Hematopoietic multipotent progenitor cell (in vitro differentiated cells): ENCODE results near the gene RAP1GAP2. TPM values are rescaled to one million over a fixed set of nuclear protein-coding genes. Genes with fewer than 3 reads are reported as not detected.

Experiments
- DNase-seq, 3 donors: peaks; one replicate each; pipeline ENCODE4 v3.0.0-alpha.2; 2011 to 2015; ENCODE audit warnings: low read depth in 2 of 3, low spot score in 2 of 3
- total RNA-seq: library from RNA; depleted of rRNA; stranded (reverse); fragments of >200 nt; gene quantifications from one replicate; pipeline ENCODE4 v1.2.3, GENCODE V29; 2012

RAP1GAP2 gene
- total RNA-seq, 1 donor, result 28.0 TPM

DNA sequence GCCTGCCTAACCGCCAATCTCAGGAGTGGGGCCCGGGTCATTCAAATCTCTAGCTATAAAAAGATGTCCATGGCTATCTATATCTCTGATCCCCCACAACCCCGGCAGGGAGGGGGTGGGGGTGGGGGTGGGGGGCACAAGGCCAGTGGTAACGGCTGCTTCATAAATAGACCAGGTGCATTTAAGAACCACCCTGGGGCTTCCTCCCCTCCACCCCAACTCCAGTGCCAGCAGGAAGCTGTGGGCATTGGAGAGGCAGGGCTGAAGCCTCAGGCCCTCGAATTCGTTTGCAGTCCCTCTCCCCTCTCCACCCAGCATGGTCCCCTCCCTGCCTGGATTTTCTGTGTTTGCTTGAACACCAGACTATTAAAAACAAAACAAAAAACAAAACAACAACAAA, 56.0 kb downstream of the RAP1GAP2 start:
- peak in 1 of 3 donors; percentile 57 for DNase-seq

DNA sequence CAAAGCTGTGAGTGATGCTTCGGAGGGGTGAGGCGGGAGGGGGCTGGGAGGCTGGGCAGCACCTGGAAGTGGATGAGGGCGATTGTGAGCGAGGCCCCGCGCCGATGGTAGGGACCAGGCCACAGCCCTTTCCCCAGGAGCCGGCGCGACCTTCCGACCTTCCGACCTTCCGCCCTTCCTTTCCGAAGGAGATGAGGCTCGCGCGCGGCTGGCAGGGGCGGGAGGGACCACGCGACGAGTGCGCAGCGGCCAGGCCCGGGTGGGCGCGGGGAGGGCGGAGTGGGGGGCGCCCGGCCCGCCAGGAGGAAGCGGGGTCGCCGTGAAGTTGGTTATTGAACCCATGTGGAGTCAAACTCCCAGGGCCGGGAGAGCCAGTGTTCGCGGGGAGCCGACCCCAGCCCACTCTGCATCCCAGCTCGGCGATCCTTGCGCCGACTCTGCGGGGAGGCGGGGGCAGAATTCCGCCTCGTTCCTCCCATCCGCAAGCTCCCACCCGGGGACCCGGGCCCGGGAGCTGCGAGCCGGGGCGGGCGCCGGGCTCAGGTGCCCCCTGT, 56.6 kb downstream of the RAP1GAP2 start:
- DNase-seq, result no peak

DNA sequence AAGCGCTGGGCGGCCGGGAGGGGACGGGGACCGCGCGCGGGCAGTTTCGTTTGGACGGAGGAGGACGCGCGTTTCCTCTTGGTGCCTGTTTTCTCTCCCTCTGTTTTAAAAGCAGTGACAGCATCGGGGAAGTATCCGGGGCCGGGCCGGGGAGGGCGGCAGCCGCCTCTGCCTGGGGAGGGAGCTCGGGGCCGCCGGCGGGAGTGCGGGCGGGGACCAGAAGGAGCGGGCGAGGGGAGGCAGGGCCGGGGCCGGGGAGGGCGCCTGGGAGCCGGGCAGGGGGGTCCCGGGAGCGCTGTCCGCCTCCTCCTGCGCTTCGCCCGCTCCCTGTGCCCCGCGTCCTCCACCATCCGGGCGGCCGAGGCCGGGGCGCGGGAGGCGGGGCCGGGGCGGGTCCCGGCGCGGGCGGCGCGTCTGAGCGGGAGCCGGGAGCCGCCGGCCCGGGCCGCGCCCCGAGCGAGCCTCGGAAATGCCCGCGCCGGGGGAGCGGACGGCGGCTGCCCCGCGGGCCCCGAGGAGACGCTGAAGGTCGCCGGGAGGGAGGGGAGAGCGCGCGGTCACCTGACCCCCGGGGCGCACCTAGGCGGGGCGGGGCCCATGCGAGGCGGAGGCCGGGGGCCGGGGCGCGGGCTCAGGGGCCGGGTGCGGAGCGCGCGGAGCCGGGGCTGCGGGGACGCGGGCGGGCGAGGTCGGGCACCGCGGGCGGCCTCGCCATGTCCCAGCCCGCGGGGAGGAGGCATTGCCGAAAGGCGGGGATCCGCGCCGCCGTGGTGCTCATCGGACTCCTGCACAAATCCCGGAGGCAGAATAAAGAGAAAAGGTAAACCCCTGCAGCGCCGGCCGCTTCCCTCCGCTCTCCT, 57.3 kb downstream of the RAP1GAP2 start:
- DNase-seq, result no peak

DNA sequence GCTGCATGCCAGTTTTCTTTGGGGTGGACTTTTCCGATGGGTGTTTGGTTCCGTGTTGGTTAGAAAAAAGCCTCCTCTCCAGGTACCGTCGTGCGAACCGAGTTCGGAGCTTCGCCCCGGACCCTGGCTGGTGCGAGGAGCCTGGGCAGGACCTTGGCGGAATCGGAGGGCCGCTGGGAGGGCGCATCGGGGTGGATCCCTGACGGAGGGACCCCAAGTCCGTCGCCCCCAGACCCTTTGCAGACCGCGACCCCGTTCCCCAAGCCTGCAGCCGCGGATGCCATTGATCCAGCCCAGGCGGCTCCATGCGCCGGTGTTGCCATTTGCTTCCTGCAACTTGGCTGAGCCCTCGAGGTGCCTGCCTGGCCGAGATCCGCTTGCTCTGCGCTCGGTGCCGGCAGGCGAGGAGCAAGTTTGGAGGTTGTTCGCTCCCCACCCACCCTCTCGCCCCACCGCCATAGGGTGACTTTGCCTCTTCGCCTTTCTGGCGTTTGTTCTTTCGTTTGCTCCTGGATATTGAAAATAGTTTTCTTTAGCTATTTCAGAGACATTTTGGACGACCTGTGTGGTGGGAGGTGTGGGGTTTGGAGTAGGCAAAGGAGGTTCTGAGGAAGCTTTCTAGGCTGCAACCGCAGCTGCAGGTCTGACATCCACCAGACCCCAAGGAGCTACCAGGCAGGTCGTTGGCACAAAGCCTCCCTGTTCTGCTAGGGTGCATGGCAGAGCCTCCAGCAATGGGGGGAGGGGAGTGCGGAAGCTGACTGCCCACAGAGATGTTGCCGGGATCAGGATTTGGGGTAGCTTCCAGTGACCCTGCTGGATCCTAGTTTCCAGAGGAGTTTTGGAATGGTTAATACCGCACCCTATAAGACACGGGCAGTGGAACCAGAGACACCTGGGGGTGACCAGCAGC, 58.2 kb downstream of the RAP1GAP2 start:
- DNase-seq, result peak in 1 of 3 donors; percentile 35

DNA sequence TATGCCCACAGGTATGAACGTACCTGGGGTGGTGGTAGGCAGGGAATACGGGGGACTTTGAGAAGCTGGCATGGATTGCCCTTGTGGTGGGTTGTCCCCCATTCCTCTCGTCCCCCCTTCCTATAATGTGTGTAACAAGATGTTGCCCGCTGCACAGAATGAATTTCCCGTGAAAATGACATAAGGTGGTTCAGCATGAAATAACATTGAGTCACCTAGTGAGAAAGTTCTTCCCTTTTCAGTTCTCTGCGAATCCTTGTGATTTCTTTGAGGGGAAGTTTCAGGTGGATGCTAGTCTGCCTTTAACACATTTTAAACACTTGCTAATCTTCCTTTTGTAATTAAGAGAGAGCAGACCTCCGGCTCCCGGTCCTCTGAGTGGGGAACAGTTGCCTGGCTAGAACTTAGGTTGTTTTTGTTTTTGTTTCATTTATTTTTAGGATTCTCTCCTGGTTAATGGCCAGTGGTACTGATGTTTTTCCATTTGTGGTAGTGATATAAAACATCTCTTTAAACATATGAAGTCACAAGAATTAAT, 58.9 kb downstream of the RAP1GAP2 start:
- no peak for DNase-seq

DNA sequence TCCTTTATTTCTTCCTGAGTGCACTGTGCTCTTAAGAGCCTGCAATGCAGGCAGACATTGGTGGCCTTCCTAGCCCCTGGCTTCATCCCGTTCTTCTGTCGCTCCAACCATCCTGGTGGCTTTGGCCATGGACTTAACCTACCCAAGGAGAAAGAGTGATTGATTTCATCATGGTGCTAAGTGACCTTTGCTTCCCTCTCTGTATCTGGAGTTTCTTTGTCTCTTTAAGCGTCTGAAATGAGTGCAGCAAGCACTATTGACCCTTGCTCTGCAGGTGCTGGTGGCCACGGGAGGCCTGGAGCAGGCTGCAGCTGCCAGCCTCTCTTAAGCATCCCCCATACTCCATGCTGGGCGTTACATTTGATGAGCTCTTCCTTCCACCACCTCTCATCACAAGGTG, 60.5 kb downstream of the RAP1GAP2 start:
- no peak for DNase-seq

DNA sequence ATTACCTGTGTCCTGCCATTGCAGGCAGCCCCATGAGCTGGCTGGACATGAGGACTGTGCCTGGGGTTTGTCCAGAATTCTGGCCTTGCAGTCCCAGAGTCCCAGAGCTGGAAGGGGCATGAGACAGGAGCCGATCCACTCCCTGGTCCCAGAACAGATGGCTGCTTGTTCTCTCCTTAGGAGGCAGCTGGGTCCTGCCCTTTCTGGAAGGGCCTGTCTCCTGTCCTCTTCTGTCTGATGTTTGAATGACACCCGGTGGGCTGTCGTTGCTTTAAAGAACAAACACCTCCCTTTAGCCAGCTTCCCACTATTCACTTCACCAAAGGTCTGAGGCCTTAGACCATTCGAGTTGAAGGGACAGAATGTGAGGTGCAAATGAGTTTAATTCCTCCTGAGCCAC, 63.8 kb downstream of the RAP1GAP2 start:
- no peak for DNase-seq

DNA sequence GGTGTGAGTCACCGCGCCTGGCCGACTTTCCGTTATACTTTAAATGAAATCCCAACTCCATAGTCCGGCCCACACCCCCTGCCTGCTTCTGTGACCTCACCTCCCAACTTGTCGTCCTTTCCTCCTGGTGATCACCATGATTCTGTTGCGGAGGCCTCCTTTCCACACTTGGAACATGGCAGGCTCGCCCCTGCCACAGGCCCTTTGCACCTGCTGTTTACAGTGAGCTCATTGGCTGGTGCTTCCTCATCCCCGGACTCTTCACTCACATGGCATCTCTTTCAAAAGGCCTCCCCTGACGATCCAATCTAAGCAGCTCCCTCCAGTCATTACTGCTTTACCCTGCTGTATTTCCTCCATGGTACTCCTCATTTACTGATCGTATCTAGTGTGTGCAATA, 64.6 kb downstream of the RAP1GAP2 start:
- DNase-seq, result no peak

DNA sequence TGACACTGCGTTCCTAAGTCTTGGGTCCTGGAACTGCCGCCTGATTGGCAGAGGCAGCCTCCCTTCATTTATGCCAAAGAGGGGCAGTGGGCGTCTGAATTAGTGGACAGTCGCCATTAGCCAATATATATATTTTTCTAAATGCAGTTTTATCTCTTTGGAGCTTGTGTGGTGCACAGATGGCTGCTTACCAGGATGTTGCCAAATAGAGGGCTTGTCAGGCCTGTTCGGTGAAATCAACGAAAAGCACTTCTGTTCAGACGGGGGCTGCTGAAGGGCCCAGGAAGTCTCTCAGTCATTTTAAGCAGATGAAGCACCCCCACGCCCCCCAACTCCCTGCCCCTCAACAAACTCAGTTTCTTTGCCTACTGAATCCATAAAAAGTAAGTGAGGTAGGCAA, 66.0 kb downstream of the RAP1GAP2 start:
- no peak for DNase-seq

DNA sequence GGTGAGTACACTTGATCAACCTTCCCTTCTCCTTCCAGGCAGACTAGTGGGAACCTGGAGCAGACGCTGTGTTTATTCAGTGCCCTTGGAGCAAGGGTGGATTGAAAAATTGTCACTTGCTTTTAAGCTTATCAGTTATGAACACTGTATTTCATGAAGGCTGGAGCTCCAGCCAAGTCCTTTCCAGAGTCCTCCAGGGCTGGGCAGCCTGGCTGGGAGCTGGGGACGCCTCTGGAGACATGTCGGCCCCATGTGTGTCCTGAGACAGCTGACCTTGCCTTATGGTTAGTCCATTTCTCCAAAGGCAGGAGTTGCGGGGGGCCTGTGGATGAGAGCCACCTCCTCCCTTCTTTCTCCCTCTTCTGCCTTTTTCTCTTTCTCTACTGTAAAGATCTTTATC, 67.0 kb downstream of the RAP1GAP2 start:
- DNase-seq, result no peak

DNA sequence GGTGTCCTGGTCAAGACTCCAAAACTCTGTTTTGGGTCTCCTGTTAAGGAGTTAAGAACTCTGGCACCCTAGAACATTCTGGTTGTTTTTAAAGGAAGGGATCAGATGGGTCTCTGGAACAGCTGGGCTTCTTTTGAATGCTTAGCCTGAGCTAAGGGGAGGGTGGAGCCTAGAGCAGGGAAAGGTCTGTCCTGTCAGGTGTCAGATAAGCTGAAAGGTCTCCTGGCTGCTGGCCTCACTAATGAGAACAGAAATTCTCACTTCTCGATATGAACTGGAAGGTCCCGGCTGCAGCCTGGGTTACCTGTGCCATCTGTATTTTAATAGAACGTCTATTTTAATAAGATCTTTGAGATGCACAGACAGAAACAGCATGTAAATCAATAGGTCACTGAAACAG, 69.0 kb downstream of the RAP1GAP2 start:
- DNase-seq, result no peak

DNA sequence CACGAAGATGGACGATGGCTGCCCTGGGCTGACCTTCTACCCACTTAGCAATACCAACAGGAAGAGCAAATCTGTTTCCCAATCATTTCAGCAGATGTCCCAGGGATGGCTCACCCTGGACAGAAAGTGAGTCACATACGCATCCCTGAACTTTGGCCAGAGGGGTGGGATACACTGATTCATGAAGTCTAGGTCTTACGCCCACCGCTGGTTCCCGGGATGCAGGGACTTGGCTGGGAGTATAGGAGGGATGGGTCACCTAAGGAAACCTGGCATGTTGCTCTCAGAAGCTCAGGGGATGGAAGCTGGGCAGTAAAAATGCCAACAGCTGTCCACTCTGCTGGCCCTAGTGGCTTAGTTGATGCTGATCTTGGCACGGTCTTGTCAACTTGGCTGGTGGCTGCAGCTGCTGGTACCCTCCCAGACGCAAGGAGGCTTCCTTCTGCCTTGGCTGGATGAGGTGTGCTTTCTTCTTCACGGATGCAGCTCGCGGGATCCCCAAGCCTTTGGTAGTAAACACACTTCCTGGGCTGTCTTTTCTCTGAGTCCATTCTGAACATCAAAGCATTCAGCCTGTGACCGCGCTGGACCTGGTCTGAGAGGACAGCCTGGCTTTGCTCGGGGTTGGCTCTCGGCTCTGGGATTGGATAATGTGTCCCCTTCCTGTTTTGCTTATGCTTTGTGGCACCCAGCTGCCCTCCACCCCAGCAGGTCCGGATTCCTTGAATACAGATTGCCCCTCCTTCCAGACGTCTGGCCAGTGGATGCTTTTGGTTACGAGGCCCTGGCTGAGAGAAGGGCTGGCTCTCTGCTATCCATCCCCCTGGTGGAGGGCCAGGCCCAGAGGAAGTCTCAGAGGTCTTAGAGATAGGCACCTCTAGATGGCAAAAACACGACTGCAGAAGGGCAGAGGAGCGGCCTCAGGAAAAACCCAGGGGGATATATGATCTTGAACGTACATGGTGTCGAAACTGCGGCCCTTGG, 71.5 kb downstream of the RAP1GAP2 start:
- DNase-seq, result no peak

DNA sequence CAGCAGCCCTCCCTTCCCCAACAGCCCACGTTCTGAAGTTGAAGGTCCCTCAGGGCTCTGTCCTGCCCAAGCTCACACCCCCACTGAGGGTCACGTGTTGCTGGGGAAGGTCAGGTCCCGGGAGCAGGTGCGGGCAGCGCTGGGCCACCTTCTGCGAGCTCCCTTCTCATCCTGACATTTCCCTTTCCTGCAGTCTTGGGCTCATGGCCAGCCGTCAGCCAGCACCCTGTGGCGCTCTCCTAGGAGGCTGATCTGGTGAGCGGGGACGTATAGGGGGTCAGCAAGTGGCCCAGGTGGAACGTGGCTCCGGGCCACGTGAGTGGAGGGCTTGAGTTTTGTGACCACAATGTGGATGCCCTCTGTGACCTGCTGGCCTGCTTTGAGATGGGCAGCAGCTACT, 73.4 kb downstream of the RAP1GAP2 start:
- DNase-seq, result no peak

DNA sequence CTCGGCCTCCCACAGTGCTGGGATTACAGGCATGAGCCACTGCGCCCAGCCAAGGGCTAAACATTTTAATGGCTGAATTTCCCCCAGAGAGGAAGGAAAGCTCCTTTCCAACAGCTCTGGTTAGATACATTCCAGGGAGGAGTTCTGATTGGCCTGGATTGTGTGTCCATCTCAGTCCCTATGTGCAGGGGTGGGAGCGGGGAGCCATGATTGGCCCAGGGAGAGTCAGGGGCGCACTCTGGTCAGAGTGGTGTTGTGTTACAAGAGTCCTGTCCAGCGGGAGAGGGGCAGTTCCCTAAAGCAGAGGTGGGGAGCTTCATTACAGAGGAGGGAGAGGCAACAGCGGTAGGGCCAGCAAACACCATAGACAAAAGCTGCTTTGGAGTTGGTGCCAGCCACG, 75.0 kb downstream of the RAP1GAP2 start:
- DNase-seq, result no peak

DNA sequence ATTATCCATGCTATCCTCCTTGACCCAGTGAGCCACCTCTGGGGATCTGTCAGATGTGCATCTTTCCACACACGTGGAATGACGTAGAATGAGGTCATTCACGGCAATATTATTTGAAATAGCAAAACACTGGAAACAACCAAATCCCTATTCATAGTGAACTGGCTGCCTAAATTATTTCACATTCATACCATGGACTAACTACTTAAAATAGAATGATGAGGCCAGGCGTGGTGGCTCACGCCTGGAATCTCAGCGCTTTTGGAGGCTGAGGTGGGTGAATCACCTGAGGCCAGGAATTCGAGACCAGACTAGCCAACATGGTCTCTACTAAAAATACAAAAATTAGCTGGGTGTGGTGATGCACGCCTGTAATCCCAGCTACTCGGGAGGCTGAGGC, 75.5 kb downstream of the RAP1GAP2 start:
- DNase-seq, result no peak

DNA sequence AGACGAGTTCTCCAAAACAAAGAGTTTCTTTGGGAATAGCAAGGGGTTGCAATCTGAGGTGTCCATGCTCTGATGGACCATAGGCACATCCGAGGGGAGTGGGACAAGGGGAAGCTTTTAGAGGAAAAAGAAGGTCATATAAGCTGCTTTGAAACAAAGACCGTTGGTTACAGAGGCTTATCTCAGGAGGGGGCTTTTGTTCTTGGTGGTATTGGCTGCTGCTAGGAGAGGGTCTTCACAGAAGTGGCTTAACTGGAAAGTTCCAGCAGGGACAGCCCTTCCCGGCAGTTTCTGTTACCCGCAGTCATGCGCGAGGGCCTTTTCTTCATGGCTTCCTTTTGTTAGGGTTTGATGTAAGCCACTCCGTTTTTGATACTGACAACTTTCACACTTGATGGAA, 76.0 kb downstream of the RAP1GAP2 start:
- no peak for DNase-seq

DNA sequence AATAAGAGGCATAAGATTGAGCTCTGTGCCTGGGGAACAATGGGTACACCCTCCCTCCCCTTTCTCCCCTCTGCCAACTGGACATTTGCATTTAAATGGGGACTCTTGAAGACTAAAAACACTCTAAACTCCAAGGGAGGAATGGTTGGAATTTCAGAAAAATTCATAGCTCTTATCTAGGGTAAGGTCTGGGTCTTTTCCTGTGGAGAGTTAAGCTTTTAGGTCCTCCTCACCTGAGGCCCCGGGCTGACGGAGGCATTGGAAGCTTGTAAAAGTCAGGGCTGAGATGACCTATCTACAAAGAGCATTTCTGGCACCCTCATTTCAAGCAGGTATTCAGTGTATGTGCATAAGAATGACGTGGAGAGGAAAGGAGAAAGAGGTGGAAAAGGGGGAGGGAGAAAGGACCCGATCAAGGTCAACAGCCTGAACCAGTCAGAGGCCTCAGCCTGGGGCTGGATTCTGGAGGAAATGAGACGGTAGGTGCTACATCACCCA, 78.0 kb downstream of the RAP1GAP2 start:
- no peak for DNase-seq

DNA sequence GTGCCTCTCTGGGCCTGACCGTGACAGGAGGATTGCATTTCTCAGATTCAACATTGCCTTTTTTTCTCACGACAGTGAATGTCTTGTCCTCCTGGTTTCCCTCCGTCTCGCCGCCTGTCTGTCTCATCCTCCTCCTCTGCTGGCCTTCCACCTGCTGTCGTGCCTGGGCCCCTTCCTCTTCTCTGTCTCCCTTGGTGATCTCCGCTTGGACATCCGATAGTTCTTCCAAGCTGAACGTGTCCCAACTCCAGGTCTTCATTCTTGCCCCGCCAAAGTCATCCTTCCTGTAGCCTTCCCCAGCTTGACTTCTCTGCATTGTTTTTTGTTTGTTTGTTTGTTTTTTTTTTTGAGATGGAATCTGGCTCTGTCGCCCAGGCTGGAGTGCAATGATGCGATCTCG, 79.4 kb downstream of the RAP1GAP2 start:
- DNase-seq, result no peak

DNA sequence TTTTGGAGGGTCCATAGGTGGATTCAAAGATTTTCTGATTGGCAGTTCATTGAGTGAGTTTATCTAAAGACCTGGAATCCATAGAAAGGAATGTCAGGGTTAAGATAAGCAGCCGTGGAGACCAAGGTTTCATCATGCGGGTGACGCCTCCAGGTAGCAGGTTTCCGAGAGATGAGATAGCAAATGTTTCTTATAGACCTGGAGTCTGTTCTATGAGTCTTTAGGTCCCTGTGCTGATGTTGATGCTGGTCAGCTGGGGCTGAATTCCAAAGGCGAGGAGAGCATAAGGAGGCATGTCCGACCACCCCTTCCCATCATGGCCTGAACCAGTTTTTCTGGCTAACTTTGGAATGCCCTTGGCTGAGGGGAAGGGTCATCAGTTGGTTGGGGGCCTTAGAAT, 80.2 kb downstream of the RAP1GAP2 start:
- DNase-seq, result no peak

DNA sequence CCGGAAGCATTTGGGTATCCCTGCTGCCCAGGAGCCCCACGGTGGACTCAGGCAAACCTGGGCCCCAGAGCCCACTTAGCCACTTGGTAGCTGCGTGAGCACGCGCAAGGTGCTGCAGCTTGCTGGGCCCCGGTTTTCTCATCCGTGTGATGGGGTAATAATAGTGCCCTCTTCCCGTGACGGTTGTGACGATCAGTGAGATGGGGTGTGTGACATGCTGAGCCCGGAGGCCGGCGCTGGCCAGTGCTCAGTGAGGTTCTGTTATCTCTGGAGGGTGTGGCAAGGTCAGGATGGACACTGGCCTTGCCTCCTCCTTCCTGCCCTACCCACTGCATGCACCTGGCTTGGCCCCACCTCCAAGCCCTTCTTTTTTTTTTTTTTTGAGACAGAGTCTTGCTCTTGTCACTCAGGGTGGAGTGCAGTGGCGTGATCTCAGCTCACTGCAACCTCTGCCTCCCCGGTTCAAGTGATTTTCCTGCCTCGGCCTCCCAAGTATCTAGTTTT, 82.6 kb downstream of the RAP1GAP2 start:
- no peak for DNase-seq
